NCI-H2227 (cell line): ENCODE measurements around the gene NFKBIZ.
A peak's percentile ranks its signal among the peaks of the same experiment; 100 is the strongest.

Source experiments
- DNase-seq: peaks from one replicate; lab custom pipeline; 2025; ENCODE audit not compliant: unreplicated experiment; lab: John Stamatoyannopoulos, UW

NFKBIZ gene

GRCh38 chr3:101848754-101849713 lies at the start of gene NFKBIZ:
Gene NFKBIZ, plus strand, starts transcription at chr3:101849514. Its CDS starts 115 bp downstream, at chr3:101849629.
- DNase-seq: peak; percentile 74

- DNase-seq: no peak
These were observed 48.1 kb upstream of the NFKBIZ start for GRCh38 chr3:101801174-101801573.

GRCh38 chr3:101802179-101802578 lies 47.1 kb upstream of the NFKBIZ start:
- DNase-seq: no peak

GRCh38 chr3:101803173-101803782 lies 46.0 kb upstream of the NFKBIZ start:
- peak; percentile 74 for DNase-seq

- no peak for DNase-seq
These were observed 45.4 kb upstream of the NFKBIZ start for GRCh38 chr3:101803939-101804338.

- DNase-seq: no peak
These were observed 42.8 kb upstream of the NFKBIZ start for GRCh38 chr3:101806491-101806890.

- DNase-seq: no peak
These were observed 41.4 kb upstream of the NFKBIZ start for GRCh38 chr3:101807888-101808287.

GRCh38 chr3:101809178-101810021 lies 39.9 kb upstream of the NFKBIZ start:
- DNase-seq: peak; percentile 43

- no peak for DNase-seq
These were observed 39.3 kb upstream of the NFKBIZ start for GRCh38 chr3:101810022-101810418.

- DNase-seq: no peak
These were observed 37.4 kb upstream of the NFKBIZ start for GRCh38 chr3:101811875-101812274.

GRCh38 chr3:101812895-101813294 lies 36.4 kb upstream of the NFKBIZ start:
- DNase-seq: no peak

- no peak for DNase-seq
These were observed 35.4 kb upstream of the NFKBIZ start for GRCh38 chr3:101813817-101814440.

- DNase-seq: no peak
These were observed 34.5 kb upstream of the NFKBIZ start for GRCh38 chr3:101814835-101815234.

- DNase-seq: no peak
These were observed 32.8 kb upstream of the NFKBIZ start for GRCh38 chr3:101816215-101817149.

GRCh38 chr3:101817992-101818391 lies 31.3 kb upstream of the NFKBIZ start:
- no peak for DNase-seq

- DNase-seq: no peak
These were observed 29.6 kb upstream of the NFKBIZ start for GRCh38 chr3:101819649-101820206.

- DNase-seq: no peak
These were observed 27.8 kb upstream of the NFKBIZ start for GRCh38 chr3:101821503-101821902.

- DNase-seq: no peak
These were observed 25.8 kb upstream of the NFKBIZ start for GRCh38 chr3:101823525-101823924.

GRCh38 chr3:101824702-101825101 lies 24.6 kb upstream of the NFKBIZ start:
- no peak for DNase-seq
